Hepatocyte (in vitro differentiated cells): ENCODE data around the gene SDK1. TPM values are rescaled to one million over a fixed set of nuclear protein-coding genes. Genes with fewer than 3 reads are reported as not detected.

ENCODE experiments used
- DNase-seq: peaks from one replicate; pipeline ENCODE4 v3.0.0-alpha.2; 2016; ENCODE audit warnings: low spot score
- H2AFZ ChIP-seq: fragments of 200-600 bp; sonication (generic); 2 replicates; pipeline ENCODE4 v1.6.0; 2016; ENCODE audit warnings: antibody characterized with exemption, mild to moderate bottlenecking
- H3K27ac ChIP-seq: fragments of 200-600 bp; sonication (generic); 2 replicates; pipeline ENCODE4 v1.5.1; 2016; ENCODE audit warnings: mild to moderate bottlenecking
- H3K27me3 ChIP-seq: fragments of 200-600 bp; sonication (generic); 2 replicates; pipeline ENCODE4 v1.6.1; 2016
- H3K36me3 ChIP-seq: fragments of 200-600 bp; sonication (generic); replicated peaks from 2 replicates; pipeline ENCODE4 v1.5.1; 2016; ENCODE audit warnings: low read depth; ENCODE audit not compliant: insufficient read depth
- H3K4me1 ChIP-seq: fragments of 200-600 bp; sonication (generic); 2 replicates; pipeline ENCODE4 v1.5.1; 2016; ENCODE audit warnings: mild to moderate bottlenecking, moderate library complexity; ENCODE audit not compliant: insufficient read depth
- H3K4me2 ChIP-seq: fragments of 200-600 bp; sonication (generic); 2 replicates; pipeline ENCODE4 v1.6.0; 2016
- H3K4me3 ChIP-seq: fragments of 200-600 bp; sonication (generic); 2 replicates; pipeline ENCODE4 v1.5.1; 2016; ENCODE audit warnings: mild to moderate bottlenecking
- H3K79me2 ChIP-seq: fragments of 200-600 bp; sonication (generic); 2 replicates; pipeline ENCODE4 v1.6.0; 2017; ENCODE audit warnings: mild to moderate bottlenecking
- H3K9me2 ChIP-seq: fragments of 200-600 bp; sonication (generic); replicated peaks from 2 replicates; pipeline ENCODE4 v1.6.0; 2017; ENCODE audit warnings: mild to moderate bottlenecking; ENCODE audit not compliant: insufficient read depth
- H3K9me3 ChIP-seq: fragments of 200-600 bp; sonication (generic); 2 replicates; pipeline ENCODE4 v1.5.1; 2016; ENCODE audit warnings: low read depth, mild to moderate bottlenecking
- H4K20me1 ChIP-seq: fragments of 200-600 bp; sonication (generic); 2 replicates; pipeline ENCODE4 v1.6.0; 2016; ENCODE audit warnings: mild to moderate bottlenecking; ENCODE audit not compliant: insufficient read depth, poor library complexity, severe bottlenecking
- EZH2 ChIP-seq: fragments of 200-600 bp; sonication (generic); IDR thresholded peaks from 2 replicates; pipeline ENCODE4 v1.6.1; 2016; ENCODE audit warnings: antibody characterized with exemption, mild to moderate bottlenecking, borderline replicate concordance
- EZH2phosphoT487 ChIP-seq: fragments of 200-600 bp; sonication (generic); IDR thresholded peaks from one replicate; pipeline ENCODE4 v1.6.1; 2018; ENCODE audit warnings: antibody characterized with exemption, mild to moderate bottlenecking, low read depth, moderate library complexity; ENCODE audit not compliant: unreplicated experiment, severe bottlenecking
- WGBS: methylation state at CpG from one replicate; pipeline ENCODE4 v1.1.6; 2016; ENCODE audit warnings: low lambda C conversion rate; ENCODE audit errors: missing lambda C conversion rate; 5-methylcytosine and 5-hydroxymethylcytosine counted together
- polyA plus RNA-seq: library from polyadenylated mRNA; unstranded; fragments of >200 nt; fragmentation: Nextera tagmentation; extraction: Ambion mirVana; gene quantifications from 2 replicates; pipeline ENCODE4 v1.2.1, GENCODE V29; 2016
- total RNA-seq: library from RNA; depleted of rRNA; stranded (reverse); fragments of >200 nt; gene quantifications from 2 replicates; pipeline ENCODE4 v1.2.3, GENCODE V29; 2014
- TF ChIP-seq, protein P1 (sequence below): fragments of 200-600 bp; sonication (generic); IDR thresholded peaks from 2 replicates; pipeline ENCODE4 v1.5.1; 2016; ENCODE audit warnings: antibody characterized with exemption, mild to moderate bottlenecking; ENCODE audit not compliant: poor library complexity

SDK1 gene
- total and polyA plus RNA-seq, 2 experiments from 2014 or later, result 4.3 to 10.0 TPM

GRCh38 chr7:4028221-4028620, 727.2 kb downstream of the SDK1 start:
- Histone ChIP-seq H2AFZ (no peak overlapping the region), H3K27ac (no peak overlapping the region), H3K27me3 (no peaks in the 10 kb centered on the region), H3K4me3 (no peak overlapping the region), H3K9me2 (no peaks in the 10 kb centered on the region), H3K4me1 (no peaks in the 10 kb centered on the region), H3K79me2 (no peaks in the 10 kb centered on the region), H4K20me1 (no peaks in the 10 kb centered on the region), H3K9me3 (no peaks in the 10 kb centered on the region), H3K36me3 (no peaks in the 10 kb centered on the region), H3K4me2 (no peak overlapping the region)
- TF ChIP-seq, protein P1, sequence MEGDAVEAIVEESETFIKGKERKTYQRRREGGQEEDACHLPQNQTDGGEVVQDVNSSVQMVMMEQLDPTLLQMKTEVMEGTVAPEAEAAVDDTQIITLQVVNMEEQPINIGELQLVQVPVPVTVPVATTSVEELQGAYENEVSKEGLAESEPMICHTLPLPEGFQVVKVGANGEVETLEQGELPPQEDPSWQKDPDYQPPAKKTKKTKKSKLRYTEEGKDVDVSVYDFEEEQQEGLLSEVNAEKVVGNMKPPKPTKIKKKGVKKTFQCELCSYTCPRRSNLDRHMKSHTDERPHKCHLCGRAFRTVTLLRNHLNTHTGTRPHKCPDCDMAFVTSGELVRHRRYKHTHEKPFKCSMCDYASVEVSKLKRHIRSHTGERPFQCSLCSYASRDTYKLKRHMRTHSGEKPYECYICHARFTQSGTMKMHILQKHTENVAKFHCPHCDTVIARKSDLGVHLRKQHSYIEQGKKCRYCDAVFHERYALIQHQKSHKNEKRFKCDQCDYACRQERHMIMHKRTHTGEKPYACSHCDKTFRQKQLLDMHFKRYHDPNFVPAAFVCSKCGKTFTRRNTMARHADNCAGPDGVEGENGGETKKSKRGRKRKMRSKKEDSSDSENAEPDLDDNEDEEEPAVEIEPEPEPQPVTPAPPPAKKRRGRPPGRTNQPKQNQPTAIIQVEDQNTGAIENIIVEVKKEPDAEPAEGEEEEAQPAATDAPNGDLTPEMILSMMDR, result no peak
- TF ChIP-seq EZH2phosphoT487 (no peak), EZH2 (no peak)
- 86% methylated on average over 4 of the region's 4 CpGs for WGBS
- no peak for DNase-seq

DNA sequence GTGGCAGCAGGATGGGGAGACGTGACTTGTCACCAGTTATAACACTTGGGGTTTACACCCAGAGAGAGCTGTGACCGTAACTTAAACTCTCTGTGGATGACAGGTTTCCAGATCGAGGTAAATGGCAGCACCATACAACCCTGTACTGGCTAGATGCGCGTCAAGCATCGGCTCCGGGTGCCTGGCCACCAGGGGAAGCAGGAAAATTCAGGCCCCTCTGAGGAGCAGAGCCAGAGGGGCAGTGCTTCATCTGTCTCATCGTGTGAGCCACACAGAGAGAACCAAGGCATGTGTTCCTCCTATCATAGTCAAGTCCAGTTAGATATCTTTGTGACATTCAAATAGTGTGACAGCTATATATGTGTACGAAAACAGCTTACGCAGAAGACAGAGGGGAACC, 728.9 kb downstream of the SDK1 start:
- Histone ChIP-seq H3K4me2 (no peak overlapping the region), H3K27ac (no peak overlapping the region), H3K9me2 (no peaks in the 10 kb centered on the region), H3K4me3 (no peak overlapping the region), H3K36me3 (no peaks in the 10 kb centered on the region), H3K4me1 (no peaks in the 10 kb centered on the region), H3K27me3 (no peaks in the 10 kb centered on the region), H3K9me3 (no peaks in the 10 kb centered on the region), H4K20me1 (no peaks in the 10 kb centered on the region), H3K79me2 (no peaks in the 10 kb centered on the region), H2AFZ (no peak overlapping the region)
- WGBS, result 98% methylated on average over 10 of the region's 10 CpGs
- TF ChIP-seq EZH2phosphoT487 (no peak), EZH2 (no peak)
- TF ChIP-seq, protein P1, result no peak
- no peak for DNase-seq

GRCh38 chr7:4030346-4030950, 729.4 kb downstream of the SDK1 start:
- no peak for DNase-seq
- 93% methylated on average over 14 of the region's 14 CpGs for WGBS
- Histone ChIP-seq H3K79me2 (no peaks in the 10 kb centered on the region), H3K4me1 (no peaks in the 10 kb centered on the region), H3K9me3 (no peaks in the 10 kb centered on the region), H3K4me2 (no peak overlapping the region), H3K4me3 (no peak overlapping the region), H2AFZ (no peak overlapping the region), H3K9me2 (no peaks in the 10 kb centered on the region), H4K20me1 (no peaks in the 10 kb centered on the region), H3K36me3 (no peaks in the 10 kb centered on the region), H3K27ac (no peak overlapping the region), H3K27me3 (no peaks in the 10 kb centered on the region)
- TF ChIP-seq, protein P1, result no peak
- TF ChIP-seq EZH2phosphoT487 (no peak), EZH2 (no peak)
